IgD-negative memory B cell (primary cell): ENCODE data around the gene UNC93B1. TPM values are rescaled to one million over a fixed set of nuclear protein-coding genes. Genes with fewer than 3 reads are reported as not detected.
A peak's percentile ranks its signal among the peaks of the same experiment; 100 is the strongest.

Experiments used
- H3K27ac Mint-ChIP-seq, 3 donors: one replicate each; pipeline ENCODE4 v1.8.0; 2020 to 2022; ENCODE audit warnings: mild to moderate bottlenecking in 3 of 3, mixed read lengths in 3 of 3, moderate library complexity in 1 of 3
- H3K27me3 Mint-ChIP-seq: one replicate; pipeline ENCODE4 v1.8.0; 2021; ENCODE audit warnings: mixed read lengths
- H3K36me3 Mint-ChIP-seq: one replicate; pipeline ENCODE4 v1.8.0; 2020; ENCODE audit warnings: mild to moderate bottlenecking, mixed read lengths
- H3K4me1 Mint-ChIP-seq, 3 donors: one replicate each; pipeline ENCODE4 v1.8.0; 2020 to 2022; ENCODE audit warnings: mixed read lengths in 3 of 3, mild to moderate bottlenecking in 1 of 3
- H3K4me3 Mint-ChIP-seq, 4 donors: one replicate each; pipeline ENCODE4 v1.8.0; 2020 to 2022; ENCODE audit warnings: mild to moderate bottlenecking in 4 of 4, mixed read lengths in 4 of 4, moderate library complexity in 3 of 4
- H3K9me3 Mint-ChIP-seq, 3 donors: one replicate each; pipeline ENCODE4 v1.8.0; 2020 to 2021; ENCODE audit warnings: mixed read lengths in 3 of 3, mild to moderate bottlenecking in 1 of 3
- polyA plus RNA-seq: library from polyadenylated mRNA; unstranded; fragments of 300-500 nt; fragmentation: Illumina TruSeq; gene quantifications from one replicate; pipeline ENCODE4 v1.2.3, GENCODE V29; 2021

The UNC93B1 gene
- polyA plus RNA-seq, 1 donor from 2014 or later: 140 TPM

GRCh38 chr11:68033708-68034045, 29.8 kb upstream of the UNC93B1 start:
- H3K27me3 Mint-ChIP-seq: no peaks in the 10 kb centered on the region
- peak overlapping the region in 1 of 4 donors; percentile 81 for H3K4me3 Mint-ChIP-seq
- no peaks in the 10 kb centered on the region for H3K9me3 Mint-ChIP-seq
- H3K27ac Mint-ChIP-seq: no peak overlapping the region
- H3K36me3 Mint-ChIP-seq: peaks cover 4% of the 10 kb centered on the region
- peaks cover 6 to 20% (median 17%) of the 10 kb centered on the region in 3 donors for H3K4me1 Mint-ChIP-seq

GRCh38 chr11:68032997-68033707, 29.3 kb upstream of the UNC93B1 start:
- Mint-ChIP-seq H3K9me3 (no peaks in the 10 kb centered on the region), H3K4me3 (peak overlapping the region in 1 of 4 donors; percentile 81), H3K4me1 (peaks cover 6 to 20% (median 17%) of the 10 kb centered on the region in 3 donors), H3K36me3 (peaks cover 4% of the 10 kb centered on the region), H3K27me3 (no peaks in the 10 kb centered on the region), H3K27ac (no peak overlapping the region)

- H3K4me3 Mint-ChIP-seq: peak overlapping the region in 3 of 4 donors; percentile 94 to 97 (median 96)
- peaks cover 6 to 15% (median 13%) of the 10 kb centered on the region in 3 donors for H3K4me1 Mint-ChIP-seq
- peaks cover 4% of the 10 kb centered on the region for H3K36me3 Mint-ChIP-seq
Measured at GRCh38 chr11:68032003-68032402, 28.1 kb upstream of the UNC93B1 start.

GRCh38 chr11:68031144-68031464, 27.2 kb upstream of the UNC93B1 start:
- Mint-ChIP-seq H3K27me3 (no peaks in the 10 kb centered on the region), H3K27ac (peak overlapping the region; percentile 54 to 83 (median 71)), H3K9me3 (no peaks in the 10 kb centered on the region), H3K36me3 (peaks cover 4% of the 10 kb centered on the region), H3K4me3 (peak overlapping the region; percentile 94 to 99 (median 96)), H3K4me1 (peaks cover 6 to 11% (median 10%) of the 10 kb centered on the region in 3 donors)

More at GRCh38 chr11:68032003-68032402, 28.1 kb upstream of the UNC93B1 start:
- H3K9me3 Mint-ChIP-seq: no peaks in the 10 kb centered on the region
- peak overlapping the region in 1 of 3 donors; percentile 54 for H3K27ac Mint-ChIP-seq
- H3K27me3 Mint-ChIP-seq: no peaks in the 10 kb centered on the region

GRCh38 chr11:68030318-68031143, 26.6 kb upstream of the UNC93B1 start, which contains the start of gene NDUFS8:
TSS of gene NDUFS8 (plus strand) at chr11:68030681. CDS start at chr11:68032152, 1,471 bp downstream.
- Mint-ChIP-seq H3K4me3 (peak within 1 kb of the TSS; percentile 94 to 99 (median 96)), H3K27ac (peak within 1 kb of the TSS; percentile 54 to 83 (median 71)), H3K9me3 (no peaks in the 10 kb centered on the region), H3K27me3 (no peaks in the 10 kb centered on the region), H3K36me3 (peaks cover 4% of the 10 kb centered on the region), H3K4me1 (peaks cover 6 to 11% (median 10%) of the 10 kb centered on the region in 3 donors)

GRCh38 chr11:68028802-68029545, 25.1 kb upstream of the UNC93B1 start:
- Mint-ChIP-seq H3K27me3 (no peaks in the 10 kb centered on the region), H3K36me3 (peaks cover 4% of the 10 kb centered on the region), H3K9me3 (peaks cover 0 to 4% (median 0%) of the 10 kb centered on the region in 3 donors), H3K4me1 (peaks cover 6 to 11% (median 10%) of the 10 kb centered on the region in 3 donors), H3K27ac (peak overlapping the region in 1 of 3 donors; percentile 59), H3K4me3 (peak overlapping the region; percentile 68 to 99 (median 79))

- Mint-ChIP-seq H3K27ac (no peak overlapping the region), H3K9me3 (peaks cover 0 to 4% (median 0%) of the 10 kb centered on the region in 3 donors), H3K4me3 (no peak overlapping the region), H3K27me3 (no peaks in the 10 kb centered on the region), H3K36me3 (peaks cover 4% of the 10 kb centered on the region), H3K4me1 (peaks cover 6 to 11% (median 10%) of the 10 kb centered on the region in 3 donors)
Measured at GRCh38 chr11:68027667-68028066, 23.8 kb upstream of the UNC93B1 start.

GRCh38 chr11:68026391-68027105, 22.7 kb upstream of the UNC93B1 start:
- Mint-ChIP-seq H3K4me1 (peaks cover 6 to 8% (median 7%) of the 10 kb centered on the region in 3 donors), H3K27ac (no peak overlapping the region), H3K27me3 (no peaks in the 10 kb centered on the region), H3K9me3 (peaks cover 0 to 4% (median 0%) of the 10 kb centered on the region in 3 donors), H3K4me3 (no peak overlapping the region), H3K36me3 (peaks cover 2% of the 10 kb centered on the region)

- H3K4me3 Mint-ChIP-seq: peak overlapping the region in 1 of 4 donors; percentile 11
Measured at GRCh38 chr11:68025047-68025446, 21.1 kb upstream of the UNC93B1 start.

GRCh38 chr11:68024508-68024907, 20.6 kb upstream of the UNC93B1 start:
- no peaks in the 10 kb centered on the region for H3K36me3 Mint-ChIP-seq
- H3K4me3 Mint-ChIP-seq: no peak overlapping the region
- H3K9me3 Mint-ChIP-seq: peaks cover 0 to 4% (median 0%) of the 10 kb centered on the region in 3 donors
- H3K27ac Mint-ChIP-seq: no peak overlapping the region
- no peaks in the 10 kb centered on the region for H3K27me3 Mint-ChIP-seq
- peaks cover 0 to 2% (median 1%) of the 10 kb centered on the region in 3 donors for H3K4me1 Mint-ChIP-seq

More at GRCh38 chr11:68025047-68025446, 21.1 kb upstream of the UNC93B1 start:
- peaks cover under 1 to 4% (median 3%) of the 10 kb centered on the region in 3 donors for H3K4me1 Mint-ChIP-seq
- no peaks in the 10 kb centered on the region for H3K36me3 Mint-ChIP-seq
- peaks cover 0 to 4% (median 0%) of the 10 kb centered on the region in 3 donors for H3K9me3 Mint-ChIP-seq
- H3K27me3 Mint-ChIP-seq: no peaks in the 10 kb centered on the region
- no peak overlapping the region for H3K27ac Mint-ChIP-seq

- H3K27me3 Mint-ChIP-seq: peaks cover 4% of the 10 kb centered on the region
Measured at GRCh38 chr11:68022531-68022930, 18.6 kb upstream of the UNC93B1 start.

GRCh38 chr11:68021167-68021787, 17.4 kb upstream of the UNC93B1 start:
- Mint-ChIP-seq H3K9me3 (peaks cover 0 to 4% (median 0%) of the 10 kb centered on the region in 3 donors), H3K27me3 (peaks cover 4% of the 10 kb centered on the region)

More at GRCh38 chr11:68022531-68022930, 18.6 kb upstream of the UNC93B1 start:
- Mint-ChIP-seq H3K9me3 (peaks cover 0 to 4% (median 0%) of the 10 kb centered on the region in 3 donors), H3K36me3 (no peaks in the 10 kb centered on the region), H3K4me3 (no peak overlapping the region), H3K4me1 (no peaks in the 10 kb centered on the region), H3K27ac (no peak overlapping the region)

GRCh38 chr11:68020575-68020974, 16.7 kb upstream of the UNC93B1 start:
- H3K9me3 Mint-ChIP-seq: peaks cover 0 to 4% (median 0%) of the 10 kb centered on the region in 3 donors
- no peaks in the 10 kb centered on the region for H3K4me1 Mint-ChIP-seq
- H3K27me3 Mint-ChIP-seq: peaks cover 4% of the 10 kb centered on the region
- H3K27ac Mint-ChIP-seq: no peak overlapping the region
- no peaks in the 10 kb centered on the region for H3K36me3 Mint-ChIP-seq
- H3K4me3 Mint-ChIP-seq: no peak overlapping the region

More at GRCh38 chr11:68021167-68021787, 17.4 kb upstream of the UNC93B1 start:
- no peaks in the 10 kb centered on the region for H3K4me1 Mint-ChIP-seq
- H3K4me3 Mint-ChIP-seq: no peak overlapping the region
- H3K27ac Mint-ChIP-seq: no peak overlapping the region
- no peaks in the 10 kb centered on the region for H3K36me3 Mint-ChIP-seq
